Hippocampal formation (tissue), 2 donors: Measurements from ENCODE around the gene HAT1.
"Not testable (repeated sequence)": the region's sequence is repeated elsewhere in the genome, so short reads cannot be mapped to it uniquely, and the experiment has no call there.

Experiments used
- DNase-seq, 2 donors: peaks; one replicate each; lab custom pipeline; 2025; lab: John Stamatoyannopoulos, UW

Gene HAT1, protein sequence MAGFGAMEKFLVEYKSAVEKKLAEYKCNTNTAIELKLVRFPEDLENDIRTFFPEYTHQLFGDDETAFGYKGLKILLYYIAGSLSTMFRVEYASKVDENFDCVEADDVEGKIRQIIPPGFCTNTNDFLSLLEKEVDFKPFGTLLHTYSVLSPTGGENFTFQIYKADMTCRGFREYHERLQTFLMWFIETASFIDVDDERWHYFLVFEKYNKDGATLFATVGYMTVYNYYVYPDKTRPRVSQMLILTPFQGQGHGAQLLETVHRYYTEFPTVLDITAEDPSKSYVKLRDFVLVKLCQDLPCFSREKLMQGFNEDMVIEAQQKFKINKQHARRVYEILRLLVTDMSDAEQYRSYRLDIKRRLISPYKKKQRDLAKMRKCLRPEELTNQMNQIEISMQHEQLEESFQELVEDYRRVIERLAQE

GRCh38 chr2:171922230-171923022 lies at the start of gene HAT1:
Gene HAT1, plus strand, starts transcription at chr2:171922461. Its CDS starts 40 bp downstream, at chr2:171922501.
- DNase-seq, result peak; percentile 94 to 98

GRCh38 chr2:171874517-171874916 lies 47.7 kb upstream of the HAT1 start:
- no peak for DNase-seq

DNA sequence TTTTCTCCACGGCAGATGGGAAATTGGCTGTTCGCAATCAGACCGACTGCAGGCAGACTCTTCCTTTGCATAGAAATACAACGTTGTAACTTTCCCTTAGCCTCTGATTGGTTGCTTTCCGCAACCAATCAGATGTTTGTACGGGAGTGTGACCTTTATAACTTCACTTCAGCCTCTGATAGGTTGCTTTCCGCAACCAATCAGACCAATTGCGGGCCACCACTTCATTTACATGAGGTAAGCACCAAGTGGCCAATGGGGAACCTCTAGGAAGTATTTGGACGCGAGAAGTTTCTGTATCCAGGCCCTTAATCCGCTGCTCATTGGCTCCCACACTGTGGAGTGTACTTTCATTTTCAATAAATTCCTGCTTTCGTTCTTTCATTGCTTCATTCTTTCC lies 47.3 kb upstream of the HAT1 start:
- no peak for DNase-seq

DNA sequence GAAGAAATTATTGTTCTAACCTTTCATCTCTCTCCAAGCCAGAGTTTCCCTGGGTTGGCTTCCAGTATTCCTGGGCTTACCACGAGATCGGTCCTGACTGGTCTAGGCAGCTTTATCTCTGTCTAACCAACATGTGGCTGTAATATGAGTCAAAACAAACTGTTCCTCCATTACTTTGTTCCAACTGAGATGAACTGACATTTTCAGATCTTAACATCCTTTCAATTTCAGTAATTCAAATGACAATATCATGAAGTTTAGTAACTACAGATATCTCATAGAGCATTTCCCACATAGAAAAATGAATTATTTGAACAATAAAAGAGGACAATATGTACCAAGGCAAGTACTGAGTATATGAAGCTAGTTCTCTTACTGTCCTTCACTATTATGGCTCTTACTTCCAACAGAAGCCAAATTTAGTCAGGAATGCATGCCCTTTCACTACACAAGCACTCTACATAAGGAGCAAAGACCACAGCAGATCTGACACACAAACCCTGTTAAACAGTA lies 43.7 kb upstream of the HAT1 start:
- DNase-seq, result no peak

DNA sequence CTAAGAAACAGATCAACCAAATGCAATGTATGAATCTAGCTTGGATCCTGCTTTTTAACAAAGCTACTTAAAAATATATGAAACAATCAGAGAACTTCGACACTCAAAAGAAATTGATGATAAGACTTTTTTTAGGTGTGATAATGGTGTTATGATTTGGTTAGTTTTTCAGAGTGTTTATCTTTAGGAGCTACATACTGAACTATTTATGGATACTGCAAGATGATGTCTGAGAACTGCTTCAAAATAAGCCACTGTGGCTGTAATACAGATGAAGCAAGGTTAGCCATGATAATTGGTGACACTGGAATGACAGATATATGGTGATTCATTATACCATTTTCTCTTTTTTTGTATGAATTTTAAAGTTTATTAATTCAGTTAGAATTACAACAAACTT lies 42.4 kb upstream of the HAT1 start:
- no peak for DNase-seq

GRCh38 chr2:171880774-171881173 lies 41.5 kb upstream of the HAT1 start:
- DNase-seq, result no peak

DNA sequence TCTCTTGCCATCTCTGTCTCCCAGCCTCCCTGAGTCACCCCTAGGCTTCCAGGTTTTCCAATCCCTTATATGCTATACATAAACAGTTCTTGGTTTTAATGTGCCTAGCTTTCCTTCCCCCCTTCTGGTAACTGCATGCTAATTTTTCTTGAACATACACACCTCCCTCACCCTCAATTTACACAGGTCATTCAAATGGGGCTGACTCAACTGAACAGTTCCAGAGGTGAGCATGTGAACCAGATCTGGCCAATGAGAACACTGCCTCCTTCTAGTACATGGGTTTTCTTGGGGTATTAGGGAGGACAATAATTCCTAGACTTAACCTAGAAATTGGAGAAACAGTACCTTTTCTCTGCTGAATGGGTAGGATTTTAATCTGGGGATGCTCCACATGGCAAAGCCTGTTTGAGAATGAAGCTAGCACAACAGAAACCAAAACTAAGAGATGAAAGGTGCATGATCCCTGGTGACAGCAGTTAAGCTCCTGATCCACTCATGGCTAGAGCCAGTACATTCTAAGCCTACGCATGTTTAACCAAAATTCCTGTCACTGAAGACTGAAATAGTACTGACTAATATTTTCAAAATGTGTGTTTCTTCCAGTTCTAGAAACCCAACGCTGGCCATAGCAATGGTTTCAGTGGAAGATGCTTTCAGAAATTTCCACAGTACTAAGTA lies 40.0 kb upstream of the HAT1 start:
- no peak for DNase-seq

DNA sequence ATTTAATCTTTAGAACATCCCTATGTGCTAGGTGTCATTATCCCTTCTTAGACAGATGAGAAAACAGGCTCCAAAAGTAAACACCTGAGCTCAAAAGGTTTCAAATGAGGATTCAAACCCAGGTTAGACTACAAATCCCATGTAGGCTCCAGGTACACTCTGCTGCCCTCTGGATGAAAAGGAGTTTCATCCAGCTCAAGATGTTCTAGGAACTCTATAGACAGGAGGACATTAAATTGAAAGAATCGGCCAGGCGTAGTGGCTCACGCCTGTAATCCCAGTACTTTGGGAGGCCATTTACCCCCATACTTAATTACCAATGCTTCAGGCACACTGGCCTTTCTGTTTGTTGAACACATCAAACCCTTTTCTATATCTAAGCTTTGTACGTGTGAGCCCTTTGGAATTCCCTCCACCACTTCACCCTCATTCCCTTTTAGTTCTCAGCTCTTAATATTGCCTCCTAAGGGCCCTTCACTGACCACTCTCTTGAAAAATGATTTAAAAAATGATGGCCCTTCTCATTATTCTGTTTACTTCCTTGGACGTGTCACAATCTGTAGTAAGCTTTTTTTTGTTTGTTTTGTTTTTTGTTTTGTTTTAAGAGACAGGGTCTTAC lies 38.9 kb upstream of the HAT1 start:
- DNase-seq, result no peak

- DNase-seq, result no peak
These were observed 32.9 kb upstream of the HAT1 start for GRCh38 chr2:171889333-171889732.

DNA sequence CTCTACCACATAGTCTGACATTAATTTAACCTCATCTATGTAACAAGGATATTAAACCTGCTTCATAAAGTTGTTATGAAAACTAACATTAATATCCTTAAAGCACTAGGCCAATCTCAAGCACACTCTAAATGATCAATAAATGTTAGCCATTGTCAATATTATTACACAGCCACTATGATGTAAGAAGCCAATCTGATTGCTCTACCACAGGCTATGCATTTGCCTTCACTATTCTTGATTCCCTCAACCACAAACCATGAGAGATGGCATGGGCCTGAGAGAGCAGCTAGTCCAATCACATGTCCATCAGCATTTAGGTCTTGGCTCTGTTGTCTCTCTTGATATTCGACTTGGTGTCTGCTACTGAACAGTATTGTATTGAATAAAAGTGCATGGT lies 32.5 kb upstream of the HAT1 start:
- DNase-seq, result no peak

- no peak for DNase-seq
These were observed 29.0 kb upstream of the HAT1 start for GRCh38 chr2:171893196-171893823.

GRCh38 chr2:171893824-171894611 lies 28.2 kb upstream of the HAT1 start, which contains the start of gene SLC25A12:
Gene SLC25A12, minus strand, starts transcription at chr2:171894244. Its CDS starts 30 bp downstream, at chr2:171894214.
- peak; percentile 60 to 72 for DNase-seq

- no peak for DNase-seq
These were observed 27.7 kb upstream of the HAT1 start for GRCh38 chr2:171894612-171894947.

DNA sequence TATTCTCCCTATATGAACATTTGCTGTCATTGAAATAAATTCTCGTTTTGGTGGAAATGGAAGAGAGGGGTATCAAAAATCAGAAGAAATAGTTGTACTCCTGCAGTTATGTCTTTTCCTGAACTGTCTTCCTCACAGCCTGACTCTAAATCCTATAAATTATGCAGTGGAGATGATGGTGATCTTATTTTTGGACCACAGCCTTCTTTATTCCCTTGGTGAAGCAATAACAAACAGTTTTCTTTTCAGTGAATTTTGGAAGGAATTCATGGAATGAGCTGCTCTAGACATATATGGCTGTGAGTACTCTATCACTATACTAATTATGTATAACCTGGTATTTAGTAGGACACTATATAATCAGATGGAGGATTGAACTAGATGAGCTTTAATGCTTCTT lies 26.5 kb upstream of the HAT1 start:
- no peak for DNase-seq

- not testable (repeated sequence) for DNase-seq
These were observed 22.5 kb upstream of the HAT1 start for GRCh38 chr2:171899623-171900282.

GRCh38 chr2:171902840-171903420 lies 19.3 kb upstream of the HAT1 start:
- no peak for DNase-seq

- no peak for DNase-seq
These were observed 14.0 kb upstream of the HAT1 start for GRCh38 chr2:171908235-171908634.

GRCh38 chr2:171909266-171909665 lies 13.0 kb upstream of the HAT1 start:
- DNase-seq, result no peak

GRCh38 chr2:171910494-171910893 lies 11.8 kb upstream of the HAT1 start:
- no peak for DNase-seq

- no peak for DNase-seq
These were observed 8.7 kb upstream of the HAT1 start for GRCh38 chr2:171913517-171913916.
